Kidney epithelial cell (primary cell): ENCODE data around the gene WDR46. TPM values are rescaled to one million over a fixed set of nuclear protein-coding genes. Genes with fewer than 3 reads are reported as not detected.

Experiments used
- DNase-seq: peaks from one replicate; pipeline ENCODE4 v3.0.0-alpha.2; 2010; ENCODE audit warnings: low read depth
- H3K27me3 ChIP-seq: 2 replicates; pipeline ENCODE4 v1.6.0; 2011; ENCODE audit warnings: low read length; ENCODE audit not compliant: control insufficient read depth, insufficient read depth
- H3K36me3 ChIP-seq: 2 replicates; pipeline ENCODE4 v1.5.1; 2011; ENCODE audit warnings: low read length; ENCODE audit not compliant: control insufficient read depth, insufficient read depth
- H3K4me3 ChIP-seq: 2 replicates; pipeline ENCODE4 v1.5.1; 2011; ENCODE audit warnings: low read depth, mild to moderate bottlenecking, control low read depth, low read length
- CTCF ChIP-seq: IDR thresholded peaks from 2 replicates; pipeline ENCODE4 v1.5.1; 2011; ENCODE audit warnings: mild to moderate bottlenecking, moderate library complexity, low read length, control low read depth, inconsistent platforms; ENCODE audit not compliant: insufficient read depth, poor library complexity, severe bottlenecking
- total RNA-seq: library from RNA; depleted of rRNA; stranded (reverse); fragments of >200 nt; gene quantifications from 2 replicates; pipeline ENCODE4 v1.2.3, GENCODE V29; 2015

The WDR46 gene
- total RNA-seq, 1 donor from 2014 or later: 53.2 TPM

DNA sequence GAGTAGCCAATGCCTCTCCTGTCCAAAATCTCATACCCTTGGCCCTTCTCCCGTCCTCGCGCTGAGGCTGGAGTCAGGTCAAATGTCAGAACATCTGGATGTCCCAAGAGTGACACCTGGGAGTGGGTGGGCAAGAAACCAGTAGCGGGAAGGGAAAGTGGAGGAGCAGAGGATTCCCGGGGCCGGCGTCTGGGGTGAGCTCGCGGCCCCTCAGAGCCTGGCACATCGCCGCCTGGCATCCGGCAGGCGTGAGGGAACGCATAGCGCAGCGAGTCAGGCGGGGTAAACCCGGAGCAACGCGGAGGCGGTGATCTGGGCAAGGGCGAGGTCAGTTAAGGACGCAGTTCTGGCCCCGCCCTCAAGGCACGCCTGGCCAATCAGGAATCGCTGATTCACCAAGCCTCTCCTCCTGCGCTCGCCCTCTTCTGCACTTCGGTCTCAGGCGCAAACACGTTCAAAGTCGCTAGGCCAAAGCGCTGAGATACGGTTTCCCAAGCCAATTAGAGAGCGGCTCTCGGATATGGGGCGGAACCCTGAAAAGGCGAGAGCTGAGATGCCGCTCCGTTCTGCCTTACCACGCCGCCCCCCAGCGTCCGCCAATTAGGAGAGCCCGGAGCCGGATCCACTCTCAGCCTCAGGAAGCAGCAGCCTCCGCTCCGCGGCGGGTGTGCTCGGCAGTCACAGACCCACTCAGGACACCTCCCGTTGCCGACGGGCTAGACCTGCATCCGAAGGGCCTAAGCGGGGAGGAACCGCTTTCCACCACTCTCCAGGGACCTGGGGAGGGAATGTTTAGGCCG, 39.9 kb downstream of the WDR46 start:
- Histone ChIP-seq H3K36me3 (no peaks in the 10 kb centered on the region), H3K4me3 (peak overlapping the region; percentile 49), H3K27me3 (no peaks in the 10 kb centered on the region)
- peak; percentile 94 for DNase-seq
- TF ChIP-seq CTCF: peak; percentile 19

GRCh38 chr6:33248643-33248931, 40.5 kb downstream of the WDR46 start:
- H3K36me3 ChIP-seq: no peaks in the 10 kb centered on the region
- no peak for TF ChIP-seq CTCF
- peaks cover 2% of the 10 kb centered on the region for H3K27me3 ChIP-seq
- H3K4me3 ChIP-seq: peak overlapping the region; percentile 34
- DNase-seq: no peak

- peak; percentile 93 for TF ChIP-seq CTCF
- H3K4me3 ChIP-seq: peak overlapping the region; percentile 34
- no peak for DNase-seq
- no peaks in the 10 kb centered on the region for H3K36me3 ChIP-seq
- peaks cover 2% of the 10 kb centered on the region for H3K27me3 ChIP-seq
Measured at GRCh38 chr6:33247977-33248642, 40.9 kb downstream of the WDR46 start.

- Histone ChIP-seq H3K4me3 (no peak overlapping the region), H3K36me3 (no peaks in the 10 kb centered on the region), H3K27me3 (peaks cover 2% of the 10 kb centered on the region)
- DNase-seq: no peak
- TF ChIP-seq CTCF: no peak
Measured at GRCh38 chr6:33243476-33243875, 45.6 kb downstream of the WDR46 start.

- H3K27me3 ChIP-seq: peaks cover 2% of the 10 kb centered on the region
- no peaks in the 10 kb centered on the region for H3K36me3 ChIP-seq
- no peak for TF ChIP-seq CTCF
- no peak overlapping the region for H3K4me3 ChIP-seq
- DNase-seq: no peak
Measured at GRCh38 chr6:33241968-33242367, 47.1 kb downstream of the WDR46 start.
